Activated B cell treated with CpG ODN at 0.5 μM for 24 hours (primary cell): Measurements from ENCODE around the gene PDLIM5. TPM values are rescaled to one million over a fixed set of nuclear protein-coding genes. Genes with fewer than 3 reads are reported as not detected.

ENCODE experiments used
- ATAC-seq: fragments of 200-7000 bp; cut with Tn5 transposase; one replicate; pipeline ENCODE4 v1.10.0; 2021; ENCODE audit warnings: low read depth, mild to moderate bottlenecking, moderate library complexity
- CTCF ChIA-PET: fragments of 350-600 bp; sonication (Branson Sonifier 250); formaldehyde crosslinking; loops from one replicate; lab custom pipeline; 2021; ENCODE audit warnings: antibody characterized with exemption; lab: Charles Lee
- POLR2A ChIA-PET: fragments of 350-600 bp; sonication (Branson Sonifier 250); formaldehyde crosslinking; loops from one replicate; lab custom pipeline; 2021; ENCODE audit warnings: antibody characterized with exemption; lab: Charles Lee
- DNase-seq: peaks from one replicate; pipeline ENCODE4 v3.0.0; 2022
- H3K27ac Mint-ChIP-seq: one replicate; pipeline ENCODE4 v1.8.0; 2020; ENCODE audit warnings: mixed read lengths
- H3K27me3 Mint-ChIP-seq: one replicate; pipeline ENCODE4 v1.8.0; 2021; ENCODE audit warnings: mixed read lengths
- H3K36me3 Mint-ChIP-seq: one replicate; pipeline ENCODE4 v1.8.0; 2021; ENCODE audit warnings: low read depth, mixed read lengths
- H3K4me1 Mint-ChIP-seq: one replicate; pipeline ENCODE4 v1.8.0; 2021; ENCODE audit warnings: mixed read lengths
- H3K4me3 Mint-ChIP-seq: one replicate; pipeline ENCODE4 v1.8.0; 2020; ENCODE audit warnings: mild to moderate bottlenecking, mixed read lengths
- H3K9me3 Mint-ChIP-seq: one replicate; pipeline ENCODE4 v1.8.0; 2020; ENCODE audit warnings: mixed read lengths
- CTCF ChIP-seq: fragments of 200-600 bp; IDR thresholded peaks from one replicate; pipeline ENCODE4 v1.8.0; 2022; ENCODE audit warnings: antibody characterized with exemption, mild to moderate bottlenecking
- intact Hi-C: fragments of 100-400 bp; cut with micrococcal nuclease; formaldehyde crosslinking; loops from one replicate; pipeline ENCODE4 v1.15.1; 2024
- total RNA-seq: library from RNA; stranded (reverse); gene quantifications from 2 replicates; pipeline ENCODE4 v1.2.3, GENCODE V29; 2022

PDLIM5 gene
- total RNA-seq, 1 donor from 2014 or later = 36.5 TPM

GRCh38 chr4:94435874-94436273 lies 15.9 kb upstream of the PDLIM5 start:
- Mint-ChIP-seq H3K9me3 (no peaks in the 10 kb centered on the region), H3K27ac (no peak overlapping the region), H3K4me1 (no peaks in the 10 kb centered on the region), H3K36me3 (no peaks in the 10 kb centered on the region), H3K27me3 (peaks cover 10% of the 10 kb centered on the region), H3K4me3 (no peak overlapping the region)
- intact Hi-C loops = no loop called here
- no peak for TF ChIP-seq CTCF
- ChIA-PET CTCF (no interaction called here), POLR2A (no interaction called here)
- no peak for ATAC-seq
- no peak for DNase-seq

- DNase-seq (no peak), ATAC-seq (no peak)
- no peak for TF ChIP-seq CTCF
- H3K9me3 Mint-ChIP-seq = no peaks in the 10 kb centered on the region
- POLR2A ChIA-PET = no interaction called here
- no peaks in the 10 kb centered on the region for H3K36me3 Mint-ChIP-seq
- no peak overlapping the region for H3K27ac Mint-ChIP-seq
- no peaks in the 10 kb centered on the region for H3K4me1 Mint-ChIP-seq
- intact Hi-C loops = no loop called here
- H3K4me3 Mint-ChIP-seq = no peak overlapping the region
- peaks cover 10% of the 10 kb centered on the region for H3K27me3 Mint-ChIP-seq
- CTCF ChIA-PET = no interaction called here
These were observed 15.2 kb upstream of the PDLIM5 start for GRCh38 chr4:94436512-94436911.

- TF ChIP-seq CTCF = no peak
- H3K27ac Mint-ChIP-seq = no peak overlapping the region
- H3K27me3 Mint-ChIP-seq = peaks cover 9% of the 10 kb centered on the region
- H3K4me1 Mint-ChIP-seq = no peaks in the 10 kb centered on the region
- DNase-seq (no peak), ATAC-seq (no peak)
- CTCF ChIA-PET = no interaction called here
- no peaks in the 10 kb centered on the region for H3K9me3 Mint-ChIP-seq
- intact Hi-C loops = no loop called here
- H3K36me3 Mint-ChIP-seq = no peaks in the 10 kb centered on the region
- no peak overlapping the region for H3K4me3 Mint-ChIP-seq
- POLR2A ChIA-PET = no interaction called here
These were observed 12.1 kb upstream of the PDLIM5 start for GRCh38 chr4:94439606-94440005.

GRCh38 chr4:94441838-94442237 lies 9.9 kb upstream of the PDLIM5 start:
- ChIA-PET POLR2A (no interaction called here), CTCF (no interaction called here)
- no peak overlapping the region for H3K4me3 Mint-ChIP-seq
- intact Hi-C loops = no loop called here
- no peaks in the 10 kb centered on the region for H3K36me3 Mint-ChIP-seq
- H3K9me3 Mint-ChIP-seq = no peaks in the 10 kb centered on the region
- H3K27me3 Mint-ChIP-seq = peaks cover 14% of the 10 kb centered on the region
- H3K4me1 Mint-ChIP-seq = no peaks in the 10 kb centered on the region
- DNase-seq = no peak
- no peak for TF ChIP-seq CTCF
- no peak overlapping the region for H3K27ac Mint-ChIP-seq
- ATAC-seq = no peak

- H3K36me3 Mint-ChIP-seq = no peaks in the 10 kb centered on the region
- ATAC-seq (no peak), DNase-seq (no peak)
- no peaks in the 10 kb centered on the region for H3K4me1 Mint-ChIP-seq
- ChIA-PET POLR2A (no interaction called here), CTCF (no interaction called here)
- intact Hi-C loops = no loop called here
- no peak overlapping the region for H3K27ac Mint-ChIP-seq
- peaks cover 17% of the 10 kb centered on the region for H3K27me3 Mint-ChIP-seq
- H3K4me3 Mint-ChIP-seq = no peak overlapping the region
- TF ChIP-seq CTCF = no peak
- H3K9me3 Mint-ChIP-seq = no peaks in the 10 kb centered on the region
These were observed 9.5 kb upstream of the PDLIM5 start for GRCh38 chr4:94442251-94442650.
